ENCODE results near the gene ADCYAP1.

DNA sequence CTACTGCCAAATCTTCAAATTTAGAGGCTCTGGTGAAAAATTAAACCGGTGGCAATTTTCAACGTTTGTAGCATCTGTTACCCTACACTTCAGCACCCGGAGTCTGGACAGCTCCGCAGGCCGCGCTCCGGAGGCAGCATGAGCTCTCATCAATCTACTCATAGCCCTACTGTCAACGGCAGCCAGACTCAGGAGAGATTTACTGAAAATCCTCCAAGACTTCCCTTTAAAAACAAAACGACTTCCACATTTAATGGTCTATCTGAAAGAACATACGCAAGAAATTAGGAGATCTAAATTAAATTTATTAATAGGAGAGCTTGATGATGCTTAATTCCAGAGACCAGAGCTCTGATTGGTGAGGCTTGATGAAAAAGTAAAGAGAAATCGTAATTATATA, 970 bp upstream of the ADCYAP1 start:
- no peak for TF ChIP-seq POLR2A (IDR thresholded peaks at IDR 0.05)
- TF ChIP-seq, protein P1, sequence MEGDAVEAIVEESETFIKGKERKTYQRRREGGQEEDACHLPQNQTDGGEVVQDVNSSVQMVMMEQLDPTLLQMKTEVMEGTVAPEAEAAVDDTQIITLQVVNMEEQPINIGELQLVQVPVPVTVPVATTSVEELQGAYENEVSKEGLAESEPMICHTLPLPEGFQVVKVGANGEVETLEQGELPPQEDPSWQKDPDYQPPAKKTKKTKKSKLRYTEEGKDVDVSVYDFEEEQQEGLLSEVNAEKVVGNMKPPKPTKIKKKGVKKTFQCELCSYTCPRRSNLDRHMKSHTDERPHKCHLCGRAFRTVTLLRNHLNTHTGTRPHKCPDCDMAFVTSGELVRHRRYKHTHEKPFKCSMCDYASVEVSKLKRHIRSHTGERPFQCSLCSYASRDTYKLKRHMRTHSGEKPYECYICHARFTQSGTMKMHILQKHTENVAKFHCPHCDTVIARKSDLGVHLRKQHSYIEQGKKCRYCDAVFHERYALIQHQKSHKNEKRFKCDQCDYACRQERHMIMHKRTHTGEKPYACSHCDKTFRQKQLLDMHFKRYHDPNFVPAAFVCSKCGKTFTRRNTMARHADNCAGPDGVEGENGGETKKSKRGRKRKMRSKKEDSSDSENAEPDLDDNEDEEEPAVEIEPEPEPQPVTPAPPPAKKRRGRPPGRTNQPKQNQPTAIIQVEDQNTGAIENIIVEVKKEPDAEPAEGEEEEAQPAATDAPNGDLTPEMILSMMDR (IDR thresholded peaks at IDR 0.05) = no peak

Data from sigmoid colon (tissue), 3 donors.